GM12891 (cell line): Measurements from ENCODE around the gene WFDC10A.

ENCODE experiments used
- PAX5 ChIP-seq: IDR thresholded peaks from 2 replicates; pipeline ENCODE4 v1.6.1; 2011; ENCODE audit warnings: low read length, moderate library complexity, mild to moderate bottlenecking; ENCODE audit not compliant: insufficient read depth, severe bottlenecking
- POLR2A ChIP-seq: IDR thresholded peaks from 2 replicates; pipeline ENCODE4 v1.6.1; 2011; ENCODE audit warnings: low read depth, low read length, control low read depth
- POLR2AphosphoS5 ChIP-seq: IDR thresholded peaks from 2 replicates; pipeline ENCODE4 v1.6.1; 2011; ENCODE audit warnings: low read depth, low read length, control low read depth
- POU2F2 ChIP-seq: IDR thresholded peaks from 2 replicates; pipeline ENCODE4 v1.6.1; 2011; ENCODE audit warnings: low read depth, mild to moderate bottlenecking, control low read depth, low read length, moderate library complexity
- SPI1 ChIP-seq: IDR thresholded peaks from 2 replicates; pipeline ENCODE4 v1.6.1; 2011; ENCODE audit warnings: low read depth, low read length, control low read depth
- TAF1 ChIP-seq: IDR thresholded peaks from 2 replicates; pipeline ENCODE4 v1.6.1; 2011; ENCODE audit warnings: low read depth, low read length, control low read depth

DNA sequence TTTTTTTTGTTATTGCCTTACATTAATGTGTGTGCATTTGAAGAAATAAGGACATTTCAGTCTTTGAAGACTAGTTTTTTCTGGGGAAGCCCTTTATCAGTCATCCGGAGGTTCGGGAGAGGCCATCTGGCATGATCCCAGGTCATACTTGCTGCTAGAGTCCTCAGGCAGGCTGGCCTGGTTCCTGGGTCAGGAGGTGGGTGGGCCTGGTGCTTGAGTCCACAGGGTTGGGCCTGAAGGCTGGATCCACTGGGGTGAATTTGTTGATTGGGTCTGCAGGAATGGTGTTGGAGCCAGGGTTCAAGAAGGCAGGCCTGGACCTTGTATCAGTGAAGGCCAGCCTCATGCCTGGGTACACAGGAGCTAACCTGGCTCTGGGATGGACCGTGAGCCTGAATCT, 17.3 kb downstream of the WFDC10A start:
- no peak for TF ChIP-seq POU2F2
- no peak for TF ChIP-seq POLR2AphosphoS5
- no peak for TF ChIP-seq TAF1
- no peak for TF ChIP-seq POLR2A
- TF ChIP-seq SPI1: no peak
- no peak for TF ChIP-seq PAX5
